ENCODE measurements around the gene NPHP4. TPM values are rescaled to one million over a fixed set of nuclear protein-coding genes. Genes with fewer than 3 reads are reported as not detected.

NPHP4 gene
- total RNA-seq, 1 experiment from 2014 or later: 20.0 TPM

- Histone ChIP-seq H2AFZ (ENCODE audit: low read depth, low read length, poor library complexity, severe bottlenecking) (no peak overlapping the region), H3K27me3 (ENCODE audit: insufficient read depth, low read length) (peaks cover 18% of the 10 kb centered on the region; the same call in 1 of the 2 replicates), H4K20me1 (ENCODE audit: insufficient read depth) (no peaks in the 10 kb centered on the region), H3K36me3 (ENCODE audit: control insufficient read depth in 1 of 2, insufficient read depth in 2 of 2, low read length in 2 of 2) (no peaks in the 10 kb centered on the region), H3K79me2 (ENCODE audit: insufficient read depth, low read length) (no peaks in the 10 kb centered on the region), H3K4me3 (replicated peaks in 1 of 2; ENCODE audit: low read depth in 1 of 2, low read length in 2 of 2) (no peak overlapping the region), H3K9ac (ENCODE audit: low read length) (no peak overlapping the region), H3K9me2 (ENCODE audit: insufficient read depth) (no peaks in the 10 kb centered on the region), H3K9me3 (ENCODE audit: control insufficient read depth in 1 of 2, insufficient read depth in 1 of 2, low read depth in 1 of 2, low read length in 2 of 2) (no peaks in the 10 kb centered on the region), H3K4me2 (ENCODE audit: low read length) (no peak overlapping the region), H3K4me1 (ENCODE audit: control insufficient read depth in 1 of 2, insufficient read depth in 2 of 2, low read length in 2 of 2) (no peaks in the 10 kb centered on the region), H3K27ac (ENCODE audit: low read depth, low read length) (no peak overlapping the region)
- no TSS peak for BruUV-seq (replicated peaks)
- intact Hi-C loops (cut with micrococcal nuclease): loop anchor here (10.0 kb wide), 1 partner anchor 195 kb away; no protein-coding TSS in a partner anchor
- DNase-seq (ENCODE audit: low read depth, low spot score) (no peak), ATAC-seq (no peak)
- no peak for TF ChIP-seq EZH2phosphoT487 (IDR thresholded peaks at IDR 0.05; ENCODE audit: borderline replicate concordance)
- ChIA-PET RAD21 (ENCODE audit: low non-redundant PET in 1 of 2, low total read pairs in 2 of 2, uncharacterized antibody in 2 of 2, unreplicated experiment in 2 of 2) (no interaction called here), CTCF (no interaction called here), POLR2A (no interaction called here)
These were observed 152.9 kb downstream of the NPHP4 start for GRCh38 chr1:5839161-5839880.

GRCh38 chr1:5837976-5838653 is 154.1 kb downstream of the NPHP4 start:
- intact Hi-C loops (cut with micrococcal nuclease): loop anchor here (10.0 kb wide), 1 partner anchor 193 kb away; no protein-coding TSS in a partner anchor
- DNase-seq (ENCODE audit: low read depth, low spot score) (no peak), ATAC-seq (no peak)
- no peaks in the 10 kb centered on the region for H4K20me1 ChIP-seq (ENCODE audit: insufficient read depth)
- H3K9ac ChIP-seq (ENCODE audit: low read length): no peak overlapping the region
- ChIA-PET CTCF (no interaction called here), RAD21 (ENCODE audit: low non-redundant PET in 1 of 2, low total read pairs in 2 of 2, uncharacterized antibody in 2 of 2, unreplicated experiment in 2 of 2) (no interaction called here), POLR2A (no interaction called here)
- H3K79me2 ChIP-seq (ENCODE audit: insufficient read depth, low read length): no peaks in the 10 kb centered on the region
- H2AFZ ChIP-seq (ENCODE audit: low read depth, low read length, poor library complexity, severe bottlenecking): no peak overlapping the region
- TF ChIP-seq ZBTB33 (IDR thresholded peaks at IDR 0.05; ENCODE audit: extremely low read depth, insufficient replicate concordance, low read length) (no peak), SRF (IDR thresholded peaks at IDR 0.05; ENCODE audit: low read depth) (no peak), ATF3 (IDR thresholded peaks at IDR 0.05) (no peak), TCF7L2 (IDR thresholded peaks at IDR 0.05; ENCODE audit: borderline replicate concordance, extremely low read depth, insufficient read depth, insufficient read length) (no peak), FOSL1 (IDR thresholded peaks at IDR 0.05; ENCODE audit: low read depth) (no peak)
- H3K27me3 ChIP-seq (ENCODE audit: insufficient read depth, low read length): peaks cover 15% of the 10 kb centered on the region; the same call in 1 of the 2 replicates
- no peaks in the 10 kb centered on the region for H3K4me1 ChIP-seq (ENCODE audit: control insufficient read depth in 1 of 2, insufficient read depth in 2 of 2, low read length in 2 of 2)
- no peaks in the 10 kb centered on the region for H3K9me2 ChIP-seq (ENCODE audit: insufficient read depth)
- no peaks in the 10 kb centered on the region for H3K36me3 ChIP-seq (ENCODE audit: control insufficient read depth in 1 of 2, insufficient read depth in 2 of 2, low read length in 2 of 2)
- H3K4me2 ChIP-seq (ENCODE audit: low read length): no peak overlapping the region
- no TSS peak for BruUV-seq (replicated peaks)
- no peak overlapping the region for H3K27ac ChIP-seq (ENCODE audit: low read depth, low read length)
- no peaks in the 10 kb centered on the region for H3K9me3 ChIP-seq (ENCODE audit: control insufficient read depth in 1 of 2, insufficient read depth in 1 of 2, low read depth in 1 of 2, low read length in 2 of 2)
- no peak overlapping the region for H3K4me3 ChIP-seq (replicated peaks in 1 of 2; ENCODE audit: low read depth in 1 of 2, low read length in 2 of 2)
